Measurements from ENCODE around the gene ALDH1L1. TPM values are rescaled to one million over a fixed set of nuclear protein-coding genes. Genes with fewer than 3 reads are reported as not detected.

ALDH1L1 gene
- total and polyA plus RNA-seq, 2 of the 13 experiments (the other 11 are each of a cell fraction or from before 2014, with no cell fraction given): 11.2 to 28.7 TPM

- TF ChIP-seq MBD4 (IDR thresholded peaks at IDR 0.05; ENCODE audit: borderline replicate concordance, low read length) (no peak), ZNF639 (CRISPR knock-in tag; conservative IDR thresholded peaks at IDR 0.05) (no peak), NFATC3 (CRISPR knock-in tag; IDR thresholded peaks at IDR 0.05) (no peak), TFAP4 (IDR thresholded peaks at IDR 0.05; ENCODE audit: borderline replicate concordance, low read depth) (no peak), DPF2 (CRISPR knock-in tag; IDR thresholded peaks at IDR 0.05; ENCODE audit: borderline replicate concordance, low read depth) (no peak), ZNF292 (CRISPR knock-in tag; IDR thresholded peaks at IDR 0.05; ENCODE audit: borderline replicate concordance, low read depth) (no peak), SAP130 (CRISPR knock-in tag; IDR thresholded peaks at IDR 0.05; ENCODE audit: low read depth) (no peak), ZNF143 (CRISPR knock-in tag; IDR thresholded peaks at IDR 0.05) (no peak), ZNF572 (CRISPR knock-in tag; IDR thresholded peaks at IDR 0.05) (no peak), TOE1 (CRISPR knock-in tag; IDR thresholded peaks at IDR 0.05) (no peak), ZBTB40 (IDR thresholded peaks at IDR 0.05) (no peak), ZBTB40 (CRISPR knock-in tag; IDR thresholded peaks at IDR 0.05) (no peak), SP5 (CRISPR knock-in tag; IDR thresholded peaks at IDR 0.05; ENCODE audit: borderline replicate concordance, low read depth) (no peak), GATA4 (IDR thresholded peaks at IDR 0.05; ENCODE audit: borderline replicate concordance, low read depth) (no peak)
These were observed 61.8 kb downstream of the ALDH1L1 start (continued) for GRCh38 chr3:126118591-126118990.

Measured in HepG2 (cell line).